Jurkat, Clone E6-1 (cell line): Measurements from ENCODE around the gene NCKAP5.

ENCODE experiments used
- DNase-seq: peaks from one replicate; pipeline ENCODE4 v3.0.0-alpha.2; 2011; ENCODE audit warnings: low read depth, low spot score
- H3K4me3 ChIP-seq: 2 replicates; pipeline ENCODE4 v1.5.1; 2011; ENCODE audit warnings: mild to moderate bottlenecking, low read length, control low read depth, moderate library complexity

The NCKAP5 gene

DNA sequence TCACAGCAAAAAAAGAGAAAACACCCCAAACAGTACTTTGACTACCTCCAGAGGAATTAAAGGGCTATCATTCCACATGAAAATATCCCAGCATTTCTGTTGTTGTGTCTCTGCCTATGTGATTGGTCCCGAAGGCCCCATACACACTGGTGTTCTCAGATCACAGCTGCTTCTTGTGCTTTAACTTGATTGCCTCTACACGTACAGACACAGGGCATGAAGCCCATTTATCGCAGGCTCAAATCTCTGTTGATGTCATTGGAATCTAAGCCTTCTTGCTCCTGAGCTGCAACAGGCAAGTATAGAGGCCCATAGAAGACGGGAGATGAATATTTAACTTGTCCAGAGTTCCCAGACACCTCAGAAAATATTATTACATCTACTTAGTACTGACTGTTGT, 405.2 kb downstream of the NCKAP5 start:
- DNase-seq, result no peak
- no peak overlapping the region for H3K4me3 ChIP-seq

DNA sequence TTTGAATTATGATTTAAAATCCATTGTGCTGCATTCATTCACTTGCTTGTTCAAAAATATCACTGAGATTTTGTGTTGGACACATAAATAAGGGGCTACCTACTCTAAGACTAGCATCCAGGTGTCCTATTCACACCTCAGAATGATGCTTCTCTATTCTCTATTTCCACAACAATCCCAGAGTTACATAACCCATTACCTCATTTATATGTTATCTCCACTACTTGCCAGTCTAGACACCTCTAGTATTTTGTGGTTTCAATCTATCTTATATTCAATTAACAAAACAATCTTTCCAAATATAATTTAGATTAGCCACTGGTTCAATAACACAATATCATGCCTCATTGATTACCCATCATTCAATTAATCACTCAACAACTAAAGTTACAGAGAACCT, 409.8 kb downstream of the NCKAP5 start:
- no peak for DNase-seq
- no peak overlapping the region for H3K4me3 ChIP-seq

- DNase-seq, result no peak
- H3K4me3 ChIP-seq, result no peak overlapping the region
Observed at GRCh38 chr2:133158024-133158423, 410.2 kb downstream of the NCKAP5 start.

DNA sequence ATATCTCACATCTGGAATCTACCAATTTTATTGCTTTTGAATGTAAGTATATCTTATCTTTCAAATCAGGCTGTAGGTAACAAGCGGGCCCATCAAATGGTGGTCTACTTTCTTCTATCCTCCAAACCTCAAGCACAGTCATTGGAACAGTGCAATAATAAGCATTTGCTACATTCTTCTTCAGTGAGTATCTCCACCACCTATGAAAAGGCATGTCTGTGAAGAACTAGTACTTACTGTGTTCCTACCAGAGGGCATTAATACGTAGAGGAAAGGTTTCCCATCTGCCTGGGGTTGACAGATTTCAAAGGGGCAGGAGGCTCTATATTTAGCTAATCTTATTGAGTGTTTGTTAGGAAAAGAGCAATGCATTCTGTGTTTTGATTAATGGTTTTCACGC, 411.1 kb downstream of the NCKAP5 start:
- DNase-seq, result no peak
- no peak overlapping the region for H3K4me3 ChIP-seq

- H3K4me3 ChIP-seq, result no peak overlapping the region
- no peak for DNase-seq
Observed at GRCh38 chr2:133152801-133153200, 415.5 kb downstream of the NCKAP5 start.

DNA sequence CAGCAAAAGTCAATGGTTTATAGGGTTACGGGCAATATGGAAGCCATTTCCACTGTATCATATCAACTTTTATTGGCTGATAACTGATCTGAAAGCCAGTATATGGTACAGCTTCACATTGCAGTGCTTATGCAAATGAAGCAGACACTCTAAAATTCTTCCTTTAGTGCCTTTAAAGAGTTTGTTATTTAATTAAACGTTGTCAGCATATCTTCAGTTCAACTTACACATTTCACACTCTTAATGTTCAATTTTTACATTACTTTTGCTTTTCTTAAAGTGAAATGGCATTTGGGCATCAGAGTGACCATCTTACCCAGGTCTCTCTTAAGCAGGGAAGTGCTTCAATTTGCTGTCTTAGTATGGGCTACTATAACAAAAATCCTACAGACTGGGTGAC, 420.1 kb downstream of the NCKAP5 start:
- no peak for DNase-seq
- H3K4me3 ChIP-seq, result no peak overlapping the region

GRCh38 chr2:133146893-133147292, 421.4 kb downstream of the NCKAP5 start:
- no peak overlapping the region for H3K4me3 ChIP-seq
- no peak for DNase-seq

DNA sequence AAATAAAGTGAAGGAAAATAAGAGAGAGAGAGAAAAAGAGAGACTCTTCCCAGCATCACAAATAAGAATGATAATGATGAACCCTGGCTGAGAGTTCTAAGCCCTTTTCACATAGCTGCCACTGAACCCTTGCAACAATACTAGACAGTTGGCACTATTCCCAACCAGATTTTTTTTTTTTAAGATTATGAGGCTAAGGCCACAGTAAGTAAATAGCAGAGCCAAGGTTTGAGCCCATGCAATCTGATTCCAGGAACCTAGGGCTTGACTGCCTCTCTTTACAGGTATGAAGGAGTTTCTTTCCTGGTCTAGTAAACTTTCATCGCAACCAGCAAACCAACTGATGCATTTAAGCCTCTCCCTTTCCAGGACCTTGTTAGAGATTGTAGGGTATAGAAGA, 424.6 kb downstream of the NCKAP5 start:
- DNase-seq, result no peak
- no peak overlapping the region for H3K4me3 ChIP-seq

GRCh38 chr2:133142087-133142486, 426.2 kb downstream of the NCKAP5 start:
- DNase-seq, result no peak
- H3K4me3 ChIP-seq, result no peak overlapping the region

DNA sequence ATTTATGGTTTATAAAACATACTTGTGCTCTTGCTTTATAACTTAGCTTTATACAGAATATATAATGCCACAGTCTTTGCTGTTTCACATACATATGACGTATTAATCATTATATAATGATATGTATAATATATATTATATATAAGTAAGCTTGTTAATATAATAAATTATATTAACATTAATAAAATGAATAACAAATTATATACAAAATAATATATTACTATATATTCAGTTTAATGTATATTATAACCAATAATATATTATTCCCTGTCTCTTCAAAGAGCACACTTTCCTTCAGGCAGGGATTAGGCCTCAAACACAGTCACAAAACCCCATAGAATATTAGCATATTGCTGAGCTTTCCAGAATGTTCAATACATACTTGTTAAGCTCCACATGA, 427.6 kb downstream of the NCKAP5 start:
- no peak for DNase-seq
- H3K4me3 ChIP-seq, result no peak overlapping the region

- no peak overlapping the region for H3K4me3 ChIP-seq
- no peak for DNase-seq
Observed at GRCh38 chr2:133139847-133140533, 428.3 kb downstream of the NCKAP5 start.

- H3K4me3 ChIP-seq, result no peak overlapping the region
- DNase-seq, result no peak
Observed at GRCh38 chr2:133138693-133139092, 429.6 kb downstream of the NCKAP5 start.

GRCh38 chr2:133135035-133135654, 433.1 kb downstream of the NCKAP5 start:
- no peak overlapping the region for H3K4me3 ChIP-seq
- DNase-seq, result no peak

DNA sequence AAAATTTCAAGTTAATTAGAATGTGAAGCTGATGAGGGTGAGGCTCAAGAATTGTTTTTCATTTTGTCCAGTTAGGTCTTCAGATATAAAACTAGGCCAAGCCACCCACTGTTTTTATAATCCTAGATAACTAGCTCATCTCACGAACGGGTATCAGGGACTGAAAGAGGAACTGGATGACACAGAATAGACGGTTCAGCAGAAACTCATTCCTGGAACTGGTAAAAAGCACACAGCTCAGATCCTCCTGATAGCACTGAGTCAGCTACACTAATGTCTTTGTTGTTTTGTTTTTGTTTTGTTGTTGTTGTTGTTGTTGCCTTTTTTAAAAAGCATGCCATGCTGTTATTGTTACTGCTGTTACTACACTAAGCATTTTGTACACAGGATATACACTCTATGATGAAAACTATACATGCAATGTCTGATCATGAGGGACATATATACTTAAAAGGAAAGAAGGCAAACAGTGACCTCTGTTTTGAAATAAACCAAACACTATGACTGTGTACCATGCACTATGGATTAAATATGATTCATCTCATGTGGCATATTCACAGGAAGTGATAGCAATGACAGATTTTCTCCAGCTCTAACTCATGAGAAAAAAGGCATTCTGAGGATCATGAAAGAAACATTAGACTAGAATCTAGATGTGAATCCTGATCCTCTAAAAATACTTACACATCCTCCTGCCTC, 437.6 kb downstream of the NCKAP5 start:
- DNase-seq, result no peak
- H3K4me3 ChIP-seq, result no peak overlapping the region

GRCh38 chr2:133124446-133124845, 443.8 kb downstream of the NCKAP5 start:
- H3K4me3 ChIP-seq, result no peak overlapping the region
- no peak for DNase-seq

DNA sequence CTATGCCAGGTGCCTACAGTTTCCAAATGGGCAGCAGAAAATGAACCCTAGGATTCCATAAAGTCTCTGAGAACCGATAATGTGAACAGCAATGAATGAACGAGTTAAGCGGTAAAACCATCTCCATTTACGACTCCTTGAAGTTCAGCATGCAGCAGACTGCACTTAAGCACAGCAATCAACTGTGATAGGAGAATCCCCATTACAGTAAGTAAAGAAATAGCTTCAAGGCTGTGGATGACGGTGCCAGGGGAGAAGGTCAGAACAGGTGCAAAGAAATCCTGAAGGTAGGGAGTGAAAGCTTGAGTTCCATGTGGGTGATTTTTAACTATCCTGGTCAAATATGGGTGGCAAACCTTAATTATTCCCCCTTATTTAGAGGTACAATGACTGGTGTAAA, 444.4 kb downstream of the NCKAP5 start:
- DNase-seq, result no peak
- H3K4me3 ChIP-seq, result no peak overlapping the region

DNA sequence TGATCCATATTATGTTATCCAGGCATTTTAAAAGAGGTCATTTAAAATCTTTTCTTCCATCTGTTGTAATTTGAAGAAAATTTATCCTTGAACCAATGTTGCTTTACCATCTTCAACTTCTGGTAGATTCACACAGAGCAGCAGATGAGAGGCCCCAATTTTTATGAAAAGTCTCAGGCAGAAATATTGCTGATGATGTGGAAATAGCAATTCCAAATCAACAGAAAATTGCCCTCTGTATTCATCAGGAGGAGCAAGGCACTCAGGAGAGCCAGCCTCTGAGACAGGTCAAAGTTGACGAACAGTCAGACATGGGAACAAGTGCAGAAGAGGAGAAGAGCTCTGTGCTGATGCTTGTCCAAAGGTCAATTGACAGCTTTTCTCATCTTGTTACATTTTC, 444.9 kb downstream of the NCKAP5 start:
- H3K4me3 ChIP-seq, result no peak overlapping the region

GRCh38 chr2:133122529-133122928, 445.7 kb downstream of the NCKAP5 start:
- no peak for DNase-seq
- no peak overlapping the region for H3K4me3 ChIP-seq

More for the DNA sequence above, 444.9 kb downstream of the NCKAP5 start:
- DNase-seq, result no peak

GRCh38 chr2:133120310-133120709, 448.0 kb downstream of the NCKAP5 start:
- no peak for DNase-seq
- no peak overlapping the region for H3K4me3 ChIP-seq

GRCh38 chr2:133110201-133110600, 458.1 kb downstream of the NCKAP5 start:
- no peak overlapping the region for H3K4me3 ChIP-seq
- no peak for DNase-seq

- no peak for DNase-seq
- no peak overlapping the region for H3K4me3 ChIP-seq
Observed at GRCh38 chr2:133109772-133110171, 458.5 kb downstream of the NCKAP5 start.
